ENCODE data around the gene RHOBTB3. TPM values are rescaled to one million over a fixed set of nuclear protein-coding genes. Genes with fewer than 3 reads are reported as not detected.

RHOBTB3 gene
- total RNA-seq, 1 donor from 2014 or later = 79.7 TPM

GRCh38 chr5:95729115-95730010, 1.8 kb upstream of the RHOBTB3 start:
- intact Hi-C loops (cut with micrococcal nuclease) = loop anchor here (10.0 kb wide), 1 partner anchor 65 kb away; no protein-coding TSS in a partner anchor
- Histone ChIP-seq H3K9me3 (replicated peaks) (no peaks in the 10 kb centered on the region), H3K4me3 (no peak overlapping the region), H3K27me3 (ENCODE audit: low read depth) (no peaks in the 10 kb centered on the region), H3K36me3 (no peaks in the 10 kb centered on the region), H3K27ac (replicated peaks) (peak overlapping the region; percentile 97), H3K4me1 (peaks cover 81% of the 10 kb centered on the region)
- TF ChIP-seq, protein P1, sequence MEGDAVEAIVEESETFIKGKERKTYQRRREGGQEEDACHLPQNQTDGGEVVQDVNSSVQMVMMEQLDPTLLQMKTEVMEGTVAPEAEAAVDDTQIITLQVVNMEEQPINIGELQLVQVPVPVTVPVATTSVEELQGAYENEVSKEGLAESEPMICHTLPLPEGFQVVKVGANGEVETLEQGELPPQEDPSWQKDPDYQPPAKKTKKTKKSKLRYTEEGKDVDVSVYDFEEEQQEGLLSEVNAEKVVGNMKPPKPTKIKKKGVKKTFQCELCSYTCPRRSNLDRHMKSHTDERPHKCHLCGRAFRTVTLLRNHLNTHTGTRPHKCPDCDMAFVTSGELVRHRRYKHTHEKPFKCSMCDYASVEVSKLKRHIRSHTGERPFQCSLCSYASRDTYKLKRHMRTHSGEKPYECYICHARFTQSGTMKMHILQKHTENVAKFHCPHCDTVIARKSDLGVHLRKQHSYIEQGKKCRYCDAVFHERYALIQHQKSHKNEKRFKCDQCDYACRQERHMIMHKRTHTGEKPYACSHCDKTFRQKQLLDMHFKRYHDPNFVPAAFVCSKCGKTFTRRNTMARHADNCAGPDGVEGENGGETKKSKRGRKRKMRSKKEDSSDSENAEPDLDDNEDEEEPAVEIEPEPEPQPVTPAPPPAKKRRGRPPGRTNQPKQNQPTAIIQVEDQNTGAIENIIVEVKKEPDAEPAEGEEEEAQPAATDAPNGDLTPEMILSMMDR (IDR thresholded peaks at IDR 0.05; ENCODE audit: borderline replicate concordance) = no peak
- no peak for DNase-seq

GRCh38 chr5:95730011-95730700, 980 bp upstream of the RHOBTB3 start:
- H3K27me3 ChIP-seq (ENCODE audit: low read depth) = no peaks in the 10 kb centered on the region
- intact Hi-C loops (cut with micrococcal nuclease) = loop anchor here (10.0 kb wide), 1 partner anchor 65 kb away; no protein-coding TSS in a partner anchor
- no peaks in the 10 kb centered on the region for H3K9me3 ChIP-seq (replicated peaks)
- H3K4me3 ChIP-seq = peak overlapping the region; percentile 89
- no peaks in the 10 kb centered on the region for H3K36me3 ChIP-seq
- TF ChIP-seq, protein P1 (IDR thresholded peaks at IDR 0.05; ENCODE audit: borderline replicate concordance) = no peak
- peak overlapping the region; percentile 97 for H3K27ac ChIP-seq (replicated peaks)
- DNase-seq = no peak
- peaks cover 86% of the 10 kb centered on the region for H3K4me1 ChIP-seq

DNA sequence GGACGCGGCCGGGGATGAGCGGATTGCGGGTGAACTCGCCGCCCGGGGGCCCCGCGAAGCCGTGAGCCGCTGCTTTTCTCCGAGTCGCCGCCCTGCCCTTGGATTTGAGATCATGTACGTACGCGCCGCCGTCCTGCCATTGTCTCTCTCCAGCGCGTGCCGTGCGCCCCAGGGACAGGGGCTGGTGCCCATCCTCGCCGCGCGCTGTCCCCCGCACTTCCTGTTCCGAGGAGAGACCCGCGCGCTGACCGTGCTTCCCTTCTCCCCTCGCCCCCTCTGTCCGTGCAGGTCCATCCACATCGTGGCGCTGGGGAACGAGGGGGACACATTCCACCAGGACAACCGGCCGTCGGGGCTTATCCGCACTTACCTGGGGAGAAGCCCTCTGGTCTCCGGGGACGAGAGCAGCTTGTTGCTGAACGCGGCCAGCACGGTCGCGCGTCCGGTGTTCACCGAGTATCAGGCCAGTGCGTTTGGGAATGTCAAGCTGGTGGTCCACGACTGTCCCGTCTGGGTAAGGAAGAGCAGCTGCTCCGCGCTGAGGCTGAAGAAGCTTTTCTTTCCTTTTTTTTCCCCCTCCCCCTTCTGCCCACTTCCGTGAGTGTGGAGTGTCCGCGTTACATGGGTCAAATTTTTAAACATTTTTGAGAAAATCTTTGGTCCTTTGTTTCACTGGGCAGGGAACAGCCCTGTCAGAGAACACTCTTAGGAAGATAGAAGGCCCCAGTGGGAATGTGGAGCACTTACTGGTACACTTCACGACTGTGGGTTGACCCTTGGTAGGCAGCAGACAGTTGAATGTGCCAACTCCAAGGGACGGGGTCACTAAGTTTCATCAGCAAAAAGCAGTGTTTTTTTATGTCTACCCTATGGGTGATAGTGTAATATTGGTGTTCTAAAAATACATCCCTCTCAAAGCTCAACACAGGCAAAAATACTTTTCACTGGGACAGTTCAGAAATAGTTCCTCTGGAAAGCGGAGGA, 727 bp downstream of the RHOBTB3 start:
- TF ChIP-seq, protein P1 (IDR thresholded peaks at IDR 0.05; ENCODE audit: borderline replicate concordance) = peak; percentile 9
- peak; percentile 56 for DNase-seq
- intact Hi-C loops (cut with micrococcal nuclease) = loop anchor here (10.0 kb wide), 1 partner anchor 67 kb away; no protein-coding TSS in a partner anchor
- Histone ChIP-seq H3K9me3 (replicated peaks) (no peaks in the 10 kb centered on the region), H3K27ac (replicated peaks) (peak overlapping the region; percentile 97), H3K4me1 (peaks cover 90% of the 10 kb centered on the region), H3K27me3 (ENCODE audit: low read depth) (no peaks in the 10 kb centered on the region), H3K36me3 (no peaks in the 10 kb centered on the region), H3K4me3 (peak overlapping the region; percentile 89)

DNA sequence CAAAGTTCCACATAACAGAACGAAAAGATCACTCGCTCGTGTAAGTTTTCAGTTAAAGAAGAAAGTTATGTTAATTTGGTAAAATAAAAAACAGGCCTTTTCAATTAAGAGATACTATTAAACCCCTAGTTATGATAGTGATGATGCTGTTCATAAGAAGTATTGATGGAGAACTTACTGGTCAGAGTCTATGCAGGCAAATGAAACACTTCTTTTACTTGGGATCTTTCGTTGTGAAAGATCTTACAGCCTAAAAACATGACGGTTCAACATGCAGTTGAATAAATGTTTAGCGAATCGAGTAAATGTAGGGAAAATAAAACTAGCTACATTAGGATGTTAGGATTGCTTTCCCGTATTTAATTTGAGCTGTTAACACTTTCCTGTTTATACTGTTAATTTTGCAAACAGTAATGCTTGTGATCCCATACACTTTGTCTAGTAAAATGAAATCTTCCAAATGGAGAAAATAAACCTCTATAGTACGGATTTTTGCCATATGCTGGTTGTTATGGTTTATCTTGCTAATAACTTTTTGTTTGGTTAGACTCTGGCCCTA, 2.0 kb downstream of the RHOBTB3 start:
- Histone ChIP-seq H3K27me3 (ENCODE audit: low read depth) (no peaks in the 10 kb centered on the region), H3K36me3 (peaks cover under 1% of the 10 kb centered on the region), H3K27ac (replicated peaks) (peak overlapping the region; percentile 97), H3K9me3 (replicated peaks) (no peaks in the 10 kb centered on the region), H3K4me3 (peak overlapping the region; percentile 89), H3K4me1 (peaks cover 90% of the 10 kb centered on the region)
- TF ChIP-seq, protein P1 (IDR thresholded peaks at IDR 0.05; ENCODE audit: borderline replicate concordance) = no peak
- DNase-seq = no peak
- intact Hi-C loops (cut with micrococcal nuclease) = loop anchor here (10.0 kb wide), 1 partner anchor 68 kb away; no protein-coding TSS in a partner anchor

Measured in left ventricle myocardium inferior (tissue), 1 donor.